Measurements from ENCODE around the gene AGPS. TPM values are rescaled to one million over a fixed set of nuclear protein-coding genes. Genes with fewer than 3 reads are reported as not detected.

Gene AGPS
- total and polyA plus RNA-seq, 10 of the 15 experiments (the other 5 are each of a cell fraction or from before 2014, with no cell fraction given) = 7.9 to 54.2 (median 38.7) TPM

DNA sequence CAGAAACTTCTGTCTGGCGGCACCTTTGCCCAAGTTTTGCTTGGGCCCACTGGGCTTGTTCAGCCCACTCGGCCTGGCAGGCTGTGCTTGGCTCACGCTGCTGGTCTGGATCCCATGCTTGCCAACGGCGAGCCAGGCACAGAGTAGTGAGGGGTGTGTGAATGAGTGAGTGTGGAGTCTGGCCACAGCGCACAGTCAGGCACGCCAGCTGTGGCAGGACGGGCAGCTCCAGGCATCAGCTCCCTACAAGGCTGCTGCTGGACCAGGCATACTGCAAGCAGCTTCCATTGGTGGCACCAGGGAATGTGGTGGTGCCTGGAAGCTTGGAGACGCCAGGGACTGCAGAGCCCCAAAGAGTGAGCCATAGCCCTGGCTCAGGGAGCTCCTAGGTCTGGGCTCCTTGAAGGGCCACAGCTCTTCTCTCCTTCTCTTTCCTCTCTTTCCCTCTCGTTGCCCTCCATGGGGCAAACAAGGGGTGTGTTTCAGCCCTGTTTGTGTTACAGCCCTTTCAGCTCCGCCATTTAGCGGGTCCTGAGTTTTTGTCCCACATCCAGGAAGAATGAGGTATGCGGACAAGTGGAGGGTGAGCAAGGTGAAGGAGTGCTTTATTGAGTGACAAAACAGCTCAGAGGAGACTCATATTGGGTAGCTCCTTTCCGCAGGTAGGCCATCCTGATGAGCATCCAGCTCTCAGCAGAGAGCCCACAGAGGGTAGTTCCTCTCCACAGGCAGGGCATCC, 73.0 kb downstream of the AGPS start:
- peaks cover 0 to 10% of the 10 kb centered on the region in 2 experiments; a peak in 2 of 4 replicates for H3K36me3 ChIP-seq (ENCODE audit: control insufficient read depth in 2 of 2, insufficient read depth in 2 of 2, low read length in 1 of 2)
- WGBS (ENCODE audit: insufficient coverage, insufficient replicate concordance, low lambda C conversion rate, missing lambda C conversion rate) = 99% methylated on average over 14 of the region's 14 CpGs
- ATAC-seq (no peak), FAIRE-seq (no peak), DNase-seq (ENCODE audit: low read depth, low spot score) (no peak)
- no peaks in the 10 kb centered on the region for H3K4me1 ChIP-seq (ENCODE audit: control insufficient read depth, insufficient read depth, low read length)
- CTCF ChIA-PET = interaction anchor here (1.7 to 1.9 kb wide), 2 partner anchors 10 to 50 kb away, joined by 4 to 7 read pairs; no protein-coding TSS in a partner anchor
- H3K4me2 ChIP-seq (ENCODE audit: control insufficient read depth, insufficient read depth) = no peak overlapping the region
- no peak overlapping the region for H2AFZ ChIP-seq (ENCODE audit: control insufficient read depth, low read depth, low read length)
- no peaks in the 10 kb centered on the region for H3K27me3 ChIP-seq (replicated peaks in 1 of 2; ENCODE audit: control insufficient read depth in 2 of 2, insufficient read depth in 2 of 2, low read length in 1 of 2)
- no peak overlapping the region for H3K4me3 ChIP-seq
- no peaks in the 10 kb centered on the region for H4K20me1 ChIP-seq (ENCODE audit: control insufficient read depth, insufficient read depth)
- intact Hi-C loops (cut with micrococcal nuclease; ENCODE audit: unreplicated experiment) = no loop called here
- H3K9me3 ChIP-seq (replicated peaks; ENCODE audit: control insufficient read depth, insufficient read depth, low read length) = no peaks in the 10 kb centered on the region; the same call in 2 of the 3 replicates
- H3K79me2 ChIP-seq (ENCODE audit: control insufficient read depth, insufficient read depth, low read length) = no peaks in the 10 kb centered on the region
- in situ Hi-C loops (cut with MboI) = no loop called here
- RAD21 ChIA-PET (ENCODE audit: unreplicated experiment) = no interaction called here
- TF ChIP-seq, protein P1, sequence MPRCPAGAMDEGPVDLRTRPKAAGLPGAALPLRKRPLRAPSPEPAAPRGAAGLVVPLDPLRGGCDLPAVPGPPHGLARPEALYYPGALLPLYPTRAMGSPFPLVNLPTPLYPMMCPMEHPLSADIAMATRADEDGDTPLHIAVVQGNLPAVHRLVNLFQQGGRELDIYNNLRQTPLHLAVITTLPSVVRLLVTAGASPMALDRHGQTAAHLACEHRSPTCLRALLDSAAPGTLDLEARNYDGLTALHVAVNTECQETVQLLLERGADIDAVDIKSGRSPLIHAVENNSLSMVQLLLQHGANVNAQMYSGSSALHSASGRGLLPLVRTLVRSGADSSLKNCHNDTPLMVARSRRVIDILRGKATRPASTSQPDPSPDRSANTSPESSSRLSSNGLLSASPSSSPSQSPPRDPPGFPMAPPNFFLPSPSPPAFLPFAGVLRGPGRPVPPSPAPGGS (IDR thresholded peaks at IDR 0.05; ENCODE audit: borderline replicate concordance, insufficient read depth, low read depth, low read length, poor library complexity, severe bottlenecking) = no peak
- TF ChIP-seq MEF2B (IDR thresholded peaks at IDR 0.05; ENCODE audit: partially characterized antibody, poor library complexity, severe bottlenecking) = no peak
- no peak for TF ChIP-seq POLR2AphosphoS2 (IDR thresholded peaks at IDR 0.05; ENCODE audit: low read depth, low read length)
- TF ChIP-seq TCF7 (IDR thresholded peaks at IDR 0.05; ENCODE audit: borderline replicate concordance) = no peak
- no peak for TF ChIP-seq RAD21 (IDR thresholded peaks at IDR 0.05; ENCODE audit: insufficient read depth, low read depth, low read length)
- TF ChIP-seq SP1 (IDR thresholded peaks at IDR 0.05; ENCODE audit: low read depth, low read length) = no peak
- TF ChIP-seq IKZF1 (conservative IDR thresholded peaks at IDR 0.05) = no peak
- no peak for TF ChIP-seq IRF3 (IDR thresholded peaks at IDR 0.05)
- TF ChIP-seq, protein P2, sequence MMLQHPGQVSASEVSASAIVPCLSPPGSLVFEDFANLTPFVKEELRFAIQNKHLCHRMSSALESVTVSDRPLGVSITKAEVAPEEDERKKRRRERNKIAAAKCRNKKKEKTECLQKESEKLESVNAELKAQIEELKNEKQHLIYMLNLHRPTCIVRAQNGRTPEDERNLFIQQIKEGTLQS (IDR thresholded peaks at IDR 0.05; ENCODE audit: borderline replicate concordance, extremely low read depth, low read depth, low read length) = no peak
- no peak for TF ChIP-seq STAT3 (IDR thresholded peaks at IDR 0.05; ENCODE audit: low read depth, low read length)
- TF ChIP-seq, protein P3, sequence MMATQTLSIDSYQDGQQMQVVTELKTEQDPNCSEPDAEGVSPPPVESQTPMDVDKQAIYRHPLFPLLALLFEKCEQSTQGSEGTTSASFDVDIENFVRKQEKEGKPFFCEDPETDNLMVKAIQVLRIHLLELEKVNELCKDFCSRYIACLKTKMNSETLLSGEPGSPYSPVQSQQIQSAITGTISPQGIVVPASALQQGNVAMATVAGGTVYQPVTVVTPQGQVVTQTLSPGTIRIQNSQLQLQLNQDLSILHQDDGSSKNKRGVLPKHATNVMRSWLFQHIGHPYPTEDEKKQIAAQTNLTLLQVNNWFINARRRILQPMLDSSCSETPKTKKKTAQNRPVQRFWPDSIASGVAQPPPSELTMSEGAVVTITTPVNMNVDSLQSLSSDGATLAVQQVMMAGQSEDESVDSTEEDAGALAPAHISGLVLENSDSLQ (IDR thresholded peaks at IDR 0.05) = no peak
- no peak for TF ChIP-seq E4F1 (IDR thresholded peaks at IDR 0.05; ENCODE audit: borderline replicate concordance, partially characterized antibody)
- no peak for TF ChIP-seq GATAD2B (conservative IDR thresholded peaks at IDR 0.05; ENCODE audit: low read depth)
- POLR2A ChIA-PET = no interaction called here
- no peak overlapping the region for H3K9ac ChIP-seq (ENCODE audit: control insufficient read depth, insufficient read depth, low read length)
- H3K27ac ChIP-seq (ENCODE audit: control insufficient read depth, insufficient read depth) = no peak overlapping the region
- no TSS peak for BruUV-seq (replicated peaks)
- SMC1A ChIA-PET (ENCODE audit: uncharacterized antibody, unreplicated experiment) = interaction anchor here (1.3 to 1.7 kb wide), 2 partner anchors 8 to 17 kb away, joined by 3 read pairs; no protein-coding TSS in a partner anchor
